A204.1 (cell line): ENCODE results near the gene CCND2.

Experiments
- FAIRE-seq: peaks from 2 replicates; lab custom pipeline; 2012; peaks lifted over from hg19 to GRCh38; lab: Jason Lieb, UNC

Gene CCND2

GRCh38 chr12:4293299-4293965, 19.9 kb downstream of the CCND2 start:
- no peak for FAIRE-seq

- no peak for FAIRE-seq
These were observed 20.5 kb downstream of the CCND2 start for GRCh38 chr12:4293966-4294505.

- FAIRE-seq = no peak
These were observed 23.2 kb downstream of the CCND2 start for GRCh38 chr12:4296751-4297150.

- no peak for FAIRE-seq
These were observed 24.1 kb downstream of the CCND2 start for GRCh38 chr12:4297617-4298016.

GRCh38 chr12:4300883-4301282, 27.3 kb downstream of the CCND2 start:
- no peak for FAIRE-seq

GRCh38 chr12:4301932-4302501, 28.5 kb downstream of the CCND2 start:
- FAIRE-seq = no peak

- FAIRE-seq = no peak
These were observed 29.3 kb downstream of the CCND2 start for GRCh38 chr12:4302881-4303280.

- FAIRE-seq = no peak
These were observed 30.2 kb downstream of the CCND2 start for GRCh38 chr12:4303750-4304149.

- peak; percentile 30 for FAIRE-seq
These were observed 34.2 kb downstream of the CCND2 start for GRCh38 chr12:4307593-4308333.

- FAIRE-seq = no peak
These were observed 34.9 kb downstream of the CCND2 start for GRCh38 chr12:4308334-4308950.

- no peak for FAIRE-seq
These were observed 38.2 kb downstream of the CCND2 start for GRCh38 chr12:4311776-4312175.

GRCh38 chr12:4312251-4312650, 38.7 kb downstream of the CCND2 start:
- FAIRE-seq = no peak

- no peak for FAIRE-seq
These were observed 46.9 kb downstream of the CCND2 start for GRCh38 chr12:4320497-4320852.

- FAIRE-seq = no peak
These were observed 47.5 kb downstream of the CCND2 start, which contains the start of gene TIGAR for GRCh38 chr12:4320853-4321701. Gene TIGAR (plus strand): TSS chr12:4321213. CDS start chr12:4321272, 59 bp downstream.

GRCh38 chr12:4322726-4323125, 49.2 kb downstream of the CCND2 start:
- FAIRE-seq = no peak
